HG02884 (cell line): Measurements from ENCODE around the gene EPN3.

Experiments
- ATAC-seq: cut with Tn5 transposase; IDR thresholded peaks from one replicate; pipeline ENCODE4 v1.9.1; 2021; ENCODE audit warnings: mild to moderate bottlenecking, moderate library complexity; ENCODE audit not compliant: unreplicated experiment

Gene EPN3

GRCh38 chr17:50532452-50533024 is at the start of gene EPN3:
Gene EPN3, plus strand, starts transcription at chr17:50532735. Its CDS starts 3,822 bp downstream, at chr17:50536557.
- ATAC-seq, result no peak

GRCh38 chr17:50483266-50483665 is 49.3 kb upstream of the EPN3 start:
- no peak for ATAC-seq

GRCh38 chr17:50484386-50485155 is 48.0 kb upstream of the EPN3 start:
- ATAC-seq, result no peak

DNA sequence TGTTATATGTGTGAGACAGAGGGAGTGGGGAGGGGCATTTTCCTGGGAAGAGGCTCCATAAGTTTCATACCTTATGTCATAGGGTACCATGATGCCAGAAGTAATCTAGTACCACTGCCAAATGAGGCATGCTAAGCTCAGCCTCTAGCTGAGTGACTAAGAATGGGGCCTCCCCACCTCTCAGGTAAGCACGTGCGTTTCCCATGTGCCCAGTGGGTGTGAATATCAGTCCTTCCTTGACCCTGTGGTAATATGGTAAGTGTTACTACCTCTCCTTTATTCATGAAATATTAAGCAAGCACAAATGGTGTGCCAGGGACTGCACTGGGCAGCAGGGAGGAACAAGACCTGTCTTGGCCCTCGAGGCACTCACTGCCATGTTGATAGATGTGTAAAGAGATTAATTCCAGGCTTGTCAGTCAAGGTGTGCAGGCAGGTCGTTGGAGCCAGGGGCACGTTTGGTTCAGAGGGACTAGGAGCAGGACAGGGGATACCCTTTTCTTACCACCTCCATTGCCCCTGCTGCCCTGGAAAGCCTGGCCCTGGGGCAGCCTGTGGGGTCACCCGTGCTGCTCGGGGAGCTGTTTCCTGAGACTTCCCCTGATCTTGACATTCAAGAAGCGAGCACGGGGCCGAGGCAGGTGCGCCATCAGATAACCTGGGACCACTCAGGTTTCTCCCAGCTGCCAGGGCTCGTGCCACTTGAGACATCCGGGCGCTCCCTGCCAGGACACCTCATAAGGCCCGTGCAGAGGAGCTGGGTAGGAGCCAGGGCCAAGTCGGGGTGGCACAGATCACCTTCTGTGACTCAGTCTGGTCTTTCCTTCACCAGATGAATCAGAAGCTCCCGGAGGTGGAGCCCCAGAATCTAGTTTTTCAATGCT is 45.1 kb upstream of the EPN3 start:
- ATAC-seq, result no peak

DNA sequence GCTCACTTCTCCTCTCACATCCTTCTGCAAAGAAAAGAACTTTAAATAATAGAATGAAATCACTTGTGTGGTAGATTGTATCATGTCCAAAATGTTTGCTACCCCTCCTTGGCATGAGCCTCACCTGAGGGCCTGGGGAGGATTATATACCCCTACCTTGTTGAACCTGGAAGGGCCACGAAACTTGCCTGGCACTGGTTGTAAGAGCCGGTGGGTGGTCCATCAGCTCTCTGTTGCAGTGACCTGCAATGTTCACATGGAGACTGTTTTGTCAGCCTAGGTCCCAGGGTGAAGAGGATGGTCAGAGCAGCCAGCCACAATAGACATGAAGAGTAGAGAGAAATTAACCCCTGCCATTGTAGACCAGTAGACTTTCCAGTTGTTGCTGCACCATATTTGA is 43.7 kb upstream of the EPN3 start:
- no peak for ATAC-seq

DNA sequence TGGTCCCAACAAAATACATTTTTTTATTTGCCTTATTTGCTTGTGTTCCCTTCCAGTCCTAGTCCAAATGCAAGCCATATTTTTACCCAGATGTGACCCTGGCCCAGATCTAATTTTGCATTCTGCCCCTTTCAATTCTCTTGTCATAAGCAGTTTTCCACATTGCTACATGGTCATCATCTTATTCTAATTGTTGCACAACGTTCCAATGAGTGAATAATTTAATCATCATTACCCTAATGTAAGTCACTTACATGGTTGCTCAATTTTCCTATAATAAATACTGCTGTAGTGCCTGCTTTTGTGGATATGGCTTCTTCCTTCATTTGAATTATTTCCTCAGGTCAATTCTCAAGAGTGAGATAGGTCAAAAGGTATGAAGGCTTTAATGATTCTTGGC is 41.0 kb upstream of the EPN3 start:
- ATAC-seq, result no peak

GRCh38 chr17:50492214-50492613 is 40.3 kb upstream of the EPN3 start:
- no peak for ATAC-seq

DNA sequence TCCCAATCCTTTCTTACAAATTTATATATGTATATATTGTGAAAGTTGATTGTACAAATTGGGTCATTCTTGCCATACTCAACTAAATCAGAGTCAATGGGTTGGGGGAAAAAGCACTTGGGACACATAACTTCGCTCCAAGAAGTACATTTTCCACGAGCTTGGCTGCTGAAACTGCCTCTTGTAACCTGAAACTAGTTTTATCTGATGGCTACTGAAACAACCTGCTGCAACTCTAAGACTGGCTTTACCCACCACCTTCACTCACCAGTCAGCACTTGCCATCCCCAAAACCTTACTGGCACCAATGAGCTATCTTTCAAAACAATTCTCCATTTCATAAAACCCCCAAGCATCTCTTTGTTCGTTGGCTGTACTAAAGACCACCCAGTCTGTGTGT is 38.8 kb upstream of the EPN3 start:
- no peak for ATAC-seq

- ATAC-seq, result no peak
These were observed 37.2 kb upstream of the EPN3 start for GRCh38 chr17:50495217-50495823.

- no peak for ATAC-seq
These were observed 36.6 kb upstream of the EPN3 start for GRCh38 chr17:50495918-50496317.

DNA sequence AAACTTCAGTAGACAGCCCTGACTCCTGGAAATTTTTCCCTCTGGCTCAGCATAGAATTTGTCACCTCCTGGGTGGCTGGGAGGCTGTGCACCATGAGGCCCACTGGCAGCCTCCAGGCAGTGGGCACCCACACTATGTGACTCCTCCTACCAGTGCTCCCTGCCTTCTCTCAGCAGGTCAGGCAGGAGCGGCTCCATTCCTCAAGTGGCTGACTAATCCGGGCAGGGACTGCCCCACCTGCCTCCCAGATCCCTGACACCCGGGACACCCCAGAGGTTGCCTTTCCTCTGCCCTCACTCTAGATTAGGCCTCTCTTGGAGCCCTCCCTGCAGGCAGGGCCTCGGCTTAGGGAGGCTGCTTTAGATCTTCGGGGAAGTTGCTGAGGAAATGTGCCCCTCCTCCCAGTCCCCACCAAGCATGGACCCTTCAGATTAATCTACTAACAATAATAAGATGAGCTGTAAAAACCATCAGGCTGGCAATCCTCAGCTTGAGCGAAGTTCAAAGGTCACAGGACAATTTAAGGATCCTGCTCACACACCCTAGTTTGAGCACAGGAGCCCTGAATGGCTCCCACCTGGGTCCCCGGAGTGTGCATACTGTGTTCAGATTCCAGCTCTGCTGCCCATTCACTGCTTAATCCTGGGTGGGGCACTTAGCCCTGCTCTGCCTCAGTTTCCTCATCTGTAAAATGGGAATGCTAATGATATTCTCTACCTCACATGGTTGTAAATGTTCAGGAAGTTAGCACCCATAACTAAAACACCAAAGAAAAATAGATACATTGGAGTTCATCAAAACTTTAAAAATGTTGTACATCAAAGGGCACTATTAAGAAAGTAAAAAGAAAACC is 34.3 kb upstream of the EPN3 start:
- ATAC-seq, result no peak

GRCh38 chr17:50499270-50499669 is 33.3 kb upstream of the EPN3 start:
- ATAC-seq, result no peak

DNA sequence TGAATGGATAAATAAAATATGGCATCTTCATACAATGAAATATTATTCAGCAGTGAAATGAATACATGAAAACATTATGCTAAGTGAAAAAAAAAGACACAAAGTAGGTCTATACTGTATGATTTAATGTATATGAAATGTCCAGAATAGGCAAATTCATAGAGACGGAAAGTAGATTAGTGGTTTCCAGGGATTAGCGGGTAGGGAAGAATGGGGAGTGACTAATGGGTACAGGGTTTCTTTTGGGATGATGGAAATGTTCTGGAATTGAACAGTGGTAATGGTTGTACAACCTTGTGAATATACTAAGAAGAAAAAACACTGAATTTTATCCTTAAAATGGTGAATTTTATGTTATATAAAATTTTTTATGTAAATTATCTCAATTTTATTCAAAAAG is 32.8 kb upstream of the EPN3 start:
- ATAC-seq, result no peak

GRCh38 chr17:50501054-50501453 is 31.5 kb upstream of the EPN3 start:
- no peak for ATAC-seq

- ATAC-seq, result no peak
These were observed 30.1 kb upstream of the EPN3 start for GRCh38 chr17:50502301-50502990.

DNA sequence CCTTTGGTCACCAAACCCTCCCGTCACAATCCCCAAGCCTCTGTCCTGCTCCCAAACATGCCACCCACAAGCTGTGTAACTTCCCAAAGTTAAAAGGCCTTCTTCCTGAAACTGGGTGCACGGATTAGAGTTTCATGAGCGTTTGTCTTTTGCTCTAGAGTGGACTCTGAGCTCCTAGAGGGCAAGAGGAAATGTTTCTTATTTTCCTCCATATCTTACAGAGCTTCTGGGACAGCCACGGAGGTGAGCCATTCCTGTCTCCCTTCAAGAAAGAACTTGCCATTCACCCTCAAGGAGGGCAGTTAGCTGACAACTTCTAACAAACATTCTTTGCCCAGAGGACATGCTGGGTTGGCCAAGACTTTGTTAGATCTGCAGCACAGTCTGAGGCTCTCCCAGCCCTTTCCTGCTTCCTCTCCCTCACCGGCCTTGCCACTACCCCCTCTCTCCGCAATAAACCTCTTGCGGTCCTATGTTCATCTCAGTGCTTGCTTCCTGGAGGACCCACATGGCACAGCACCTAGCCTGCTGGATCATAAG is 26.9 kb upstream of the EPN3 start:
- ATAC-seq, result no peak

- ATAC-seq, result no peak
These were observed 26.2 kb upstream of the EPN3 start for GRCh38 chr17:50506298-50506697.

DNA sequence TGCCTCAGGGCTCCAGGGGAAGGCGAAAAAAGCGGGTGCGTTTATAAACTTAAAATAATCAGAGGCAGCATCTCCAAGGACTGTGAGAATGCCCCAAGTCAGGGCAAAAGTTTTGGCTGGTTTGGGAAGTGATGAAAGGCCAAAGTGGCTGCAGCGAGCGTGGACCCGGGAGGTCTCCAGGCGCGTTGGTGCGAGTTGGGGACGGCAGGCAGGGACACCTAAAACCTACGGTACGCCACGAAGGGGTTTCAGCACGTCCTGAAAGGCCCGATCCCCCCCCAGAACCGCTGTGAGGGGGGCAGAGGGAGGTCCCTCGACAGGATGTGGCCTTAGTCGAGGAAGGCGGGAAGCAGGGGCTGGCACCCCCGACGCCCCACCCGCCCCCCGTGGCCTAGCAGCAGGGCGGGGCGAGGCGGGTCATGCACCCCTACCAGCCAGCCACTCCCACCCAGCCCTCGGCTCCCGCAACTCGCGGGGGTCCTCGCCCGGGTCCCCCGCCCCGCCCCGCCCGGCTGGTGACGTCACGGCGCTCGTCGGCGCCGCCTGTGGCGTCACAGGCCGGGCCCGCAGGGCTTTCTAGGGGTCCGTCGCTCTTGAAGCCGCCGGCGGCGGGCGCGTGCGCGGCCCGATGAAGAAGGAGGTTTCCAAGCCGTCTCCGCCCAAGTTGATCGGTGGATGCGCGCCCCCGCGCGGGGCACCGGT is 24.5 kb upstream of the EPN3 start, which contains the start of gene MYCBPAP:
Gene MYCBPAP, plus strand, starts transcription at position 569 of the 702 bp plus-strand sequence. CDS start 236 bp downstream, outside the sequence.
- no peak for ATAC-seq
